GM12874 (cell line): ENCODE data around the gene MMP17.

Experiments used
- TF ChIP-seq, protein P1 (sequence below): IDR thresholded peaks from 2 replicates; pipeline ENCODE4 v1.5.1; 2011; ENCODE audit warnings: low read depth, mild to moderate bottlenecking, control low read depth, low read length, moderate library complexity; ENCODE audit not compliant: insufficient read depth

MMP17 gene

DNA sequence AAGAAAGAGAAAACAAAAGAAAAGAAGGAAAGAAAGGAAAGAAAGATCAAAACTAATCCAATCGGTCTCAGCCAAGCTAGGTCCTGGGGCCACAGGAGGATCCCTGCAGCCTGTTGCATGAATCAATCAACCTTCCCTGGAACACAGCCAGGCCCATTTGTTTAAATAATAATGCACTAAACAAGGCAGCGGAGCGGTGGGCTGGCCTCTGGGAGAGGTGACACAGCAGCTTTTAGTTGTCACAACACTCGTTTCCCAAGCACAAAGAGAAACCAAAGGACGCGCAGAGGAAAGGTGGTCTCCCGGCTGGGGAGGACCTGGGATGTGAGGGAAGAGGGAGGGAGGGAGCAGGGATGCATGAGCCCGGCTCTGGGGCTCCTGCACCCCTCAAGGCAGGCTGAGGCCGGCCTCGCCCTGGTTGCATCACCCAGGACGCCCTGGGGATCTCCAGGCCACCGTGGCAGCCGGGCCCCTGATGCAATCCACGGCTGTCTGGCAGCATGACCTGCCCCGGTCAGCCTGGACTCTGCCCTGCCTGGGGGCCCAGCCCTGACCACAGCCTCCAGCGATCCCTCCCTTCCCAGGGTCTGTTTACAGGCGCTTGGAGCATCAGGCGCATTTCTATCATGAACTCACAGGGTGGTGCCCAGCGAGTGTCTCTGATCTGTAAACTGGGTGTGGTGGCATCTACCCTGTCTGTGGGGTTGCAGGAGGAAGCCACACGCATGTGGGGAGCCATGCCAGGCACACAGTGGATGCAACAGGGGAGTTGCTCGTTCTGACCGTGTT lies 32.5 kb downstream of the MMP17 start:
- TF ChIP-seq, protein P1, sequence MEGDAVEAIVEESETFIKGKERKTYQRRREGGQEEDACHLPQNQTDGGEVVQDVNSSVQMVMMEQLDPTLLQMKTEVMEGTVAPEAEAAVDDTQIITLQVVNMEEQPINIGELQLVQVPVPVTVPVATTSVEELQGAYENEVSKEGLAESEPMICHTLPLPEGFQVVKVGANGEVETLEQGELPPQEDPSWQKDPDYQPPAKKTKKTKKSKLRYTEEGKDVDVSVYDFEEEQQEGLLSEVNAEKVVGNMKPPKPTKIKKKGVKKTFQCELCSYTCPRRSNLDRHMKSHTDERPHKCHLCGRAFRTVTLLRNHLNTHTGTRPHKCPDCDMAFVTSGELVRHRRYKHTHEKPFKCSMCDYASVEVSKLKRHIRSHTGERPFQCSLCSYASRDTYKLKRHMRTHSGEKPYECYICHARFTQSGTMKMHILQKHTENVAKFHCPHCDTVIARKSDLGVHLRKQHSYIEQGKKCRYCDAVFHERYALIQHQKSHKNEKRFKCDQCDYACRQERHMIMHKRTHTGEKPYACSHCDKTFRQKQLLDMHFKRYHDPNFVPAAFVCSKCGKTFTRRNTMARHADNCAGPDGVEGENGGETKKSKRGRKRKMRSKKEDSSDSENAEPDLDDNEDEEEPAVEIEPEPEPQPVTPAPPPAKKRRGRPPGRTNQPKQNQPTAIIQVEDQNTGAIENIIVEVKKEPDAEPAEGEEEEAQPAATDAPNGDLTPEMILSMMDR = no peak

DNA sequence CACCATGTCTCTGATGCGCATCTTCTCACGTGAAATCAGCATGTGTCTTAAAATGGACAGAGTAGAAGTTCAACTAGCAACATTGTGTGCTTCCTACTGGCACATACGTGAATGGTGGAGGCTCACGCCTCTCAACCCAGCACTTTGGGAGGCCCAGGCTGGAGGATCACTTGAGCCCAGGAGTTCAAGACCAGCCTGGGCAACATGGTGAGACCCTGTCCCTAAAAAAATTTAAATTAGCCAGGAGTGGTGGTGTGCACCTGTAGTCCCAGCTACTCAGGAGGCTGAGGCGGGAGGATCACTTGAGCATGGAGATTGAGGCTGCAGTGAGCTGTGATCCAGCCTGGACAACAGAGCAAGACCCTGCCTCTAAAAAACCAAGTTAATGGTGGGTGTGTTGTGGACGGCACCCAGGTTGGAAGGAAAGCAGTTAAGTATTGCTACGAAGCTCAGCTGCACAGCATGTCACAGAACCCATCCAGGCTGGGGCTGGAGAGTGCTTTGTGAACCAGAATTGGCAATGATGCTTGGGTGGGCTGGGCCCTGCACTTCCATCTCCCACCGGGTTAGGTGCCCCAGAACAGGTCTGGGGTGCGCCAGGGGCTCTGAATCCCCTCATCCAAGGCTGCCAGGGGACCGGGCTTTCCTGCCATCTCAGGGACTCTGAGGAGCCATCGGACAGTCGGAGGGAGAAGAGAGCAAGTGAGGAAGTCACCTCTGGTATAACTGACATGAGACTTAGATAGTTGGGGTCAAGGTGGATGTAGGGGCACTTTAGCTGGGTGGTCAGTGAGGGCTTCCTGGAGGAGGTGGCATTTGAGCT lies 33.3 kb downstream of the MMP17 start:
- TF ChIP-seq, protein P1 = no peak

DNA sequence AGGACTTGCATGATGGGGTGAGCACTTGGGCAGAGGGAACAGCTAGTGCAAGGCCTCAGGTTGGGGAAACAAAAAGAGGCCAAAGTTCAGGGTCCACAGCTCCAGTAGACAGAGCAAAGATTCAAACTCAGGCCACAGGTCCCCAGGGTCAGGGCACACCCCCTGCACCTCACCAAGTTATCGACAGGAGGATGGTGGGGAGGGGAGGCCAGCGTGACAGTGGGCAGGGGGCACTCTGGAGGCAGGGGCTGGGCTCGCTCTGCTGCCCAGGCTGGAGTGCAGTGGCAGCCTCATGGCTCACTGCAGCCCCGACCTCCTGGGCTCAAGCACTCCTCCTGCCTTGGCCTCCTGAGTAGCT lies 33.9 kb downstream of the MMP17 start:
- TF ChIP-seq, protein P1 = no peak

DNA sequence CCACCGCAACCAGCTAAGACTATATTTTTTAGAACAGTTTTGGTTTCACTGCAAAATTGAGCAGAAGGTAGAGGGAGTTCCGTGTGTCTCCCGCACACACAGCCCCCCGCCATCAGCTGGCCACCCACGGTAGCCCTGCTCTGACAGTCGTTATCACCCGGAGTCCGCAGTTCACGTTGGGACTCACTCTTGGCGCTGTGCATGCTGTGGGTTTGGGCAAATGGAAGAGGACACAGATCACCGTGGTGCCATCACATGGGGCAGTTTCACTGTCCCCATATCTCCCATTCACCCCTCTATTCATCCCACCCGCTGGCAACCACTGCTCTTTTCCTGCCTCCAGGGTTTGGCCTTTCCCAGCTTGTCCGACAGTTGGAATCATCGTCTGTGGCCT lies 34.4 kb downstream of the MMP17 start:
- TF ChIP-seq, protein P1 = no peak

DNA sequence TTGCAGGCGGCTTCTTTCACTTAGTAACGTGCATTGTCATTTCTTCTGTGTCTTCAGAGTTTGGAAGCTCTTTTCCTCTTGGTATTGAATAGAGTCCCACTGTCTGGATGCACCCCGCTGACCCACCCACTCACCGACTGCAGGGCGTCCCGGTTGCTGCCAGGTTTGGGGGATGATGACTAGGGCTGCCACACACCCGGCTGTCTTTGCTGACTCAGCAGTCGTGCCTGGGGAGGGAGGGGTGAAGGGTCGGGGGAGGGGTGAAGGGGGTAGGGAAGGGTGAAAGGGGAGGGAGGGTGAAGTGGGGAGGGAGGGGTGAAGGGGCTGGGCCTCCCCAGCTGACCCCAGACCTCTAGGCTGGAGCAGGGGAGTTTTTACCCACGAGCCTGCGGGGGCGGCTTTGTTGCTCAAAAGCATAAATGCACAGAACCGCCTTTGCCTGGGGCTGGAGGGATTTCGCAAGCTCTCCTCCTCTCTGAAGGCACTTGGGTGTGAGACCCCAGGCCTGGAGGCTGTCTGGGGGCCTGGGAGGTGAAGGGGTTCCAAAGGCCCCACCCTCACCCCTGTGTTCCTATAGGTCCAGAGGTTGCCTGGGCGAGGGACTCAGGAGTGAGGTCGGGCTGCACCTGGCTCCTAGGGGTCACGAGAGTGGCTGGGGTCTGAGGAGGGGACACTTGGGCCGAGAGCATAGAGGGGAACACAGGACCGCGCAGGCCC lies 35.0 kb downstream of the MMP17 start:
- TF ChIP-seq, protein P1 = no peak

GRCh38 chr12:131863711-131864396 lies 35.7 kb downstream of the MMP17 start:
- TF ChIP-seq, protein P1 = no peak

DNA sequence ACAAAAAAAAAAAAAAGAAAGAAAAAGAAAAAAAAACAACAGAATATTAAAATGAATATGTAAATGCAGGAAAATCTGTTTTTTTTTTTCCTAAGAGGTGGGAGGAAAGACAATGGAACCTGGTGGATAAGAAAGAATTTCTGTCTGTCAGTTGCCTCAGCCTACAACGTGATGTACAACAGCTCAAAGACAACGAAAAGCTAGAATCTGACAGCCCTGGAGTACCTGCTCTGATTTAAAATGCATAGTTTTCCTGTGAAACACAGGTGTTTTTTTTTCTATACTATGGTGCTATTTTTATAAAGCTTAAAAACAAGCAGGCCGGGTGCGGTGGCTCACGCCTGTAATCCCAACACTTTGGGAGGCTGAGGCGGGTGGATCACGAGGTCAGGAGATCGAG lies 36.3 kb downstream of the MMP17 start:
- TF ChIP-seq, protein P1 = no peak
